SKM-1 (cell line): Measurements from ENCODE around the gene PTPN21.
"Not testable (repeated sequence)": the region's sequence is repeated elsewhere in the genome, so short reads cannot be mapped to it uniquely, and the experiment has no call there.

Experiments used
- DNase-seq: peaks from one replicate; lab custom pipeline; 2025; ENCODE audit not compliant: unreplicated experiment; lab: John Stamatoyannopoulos, UW

The PTPN21 gene

GRCh38 chr14:88552876-88553275, 1.9 kb downstream of the PTPN21 start:
- DNase-seq = no peak

DNA sequence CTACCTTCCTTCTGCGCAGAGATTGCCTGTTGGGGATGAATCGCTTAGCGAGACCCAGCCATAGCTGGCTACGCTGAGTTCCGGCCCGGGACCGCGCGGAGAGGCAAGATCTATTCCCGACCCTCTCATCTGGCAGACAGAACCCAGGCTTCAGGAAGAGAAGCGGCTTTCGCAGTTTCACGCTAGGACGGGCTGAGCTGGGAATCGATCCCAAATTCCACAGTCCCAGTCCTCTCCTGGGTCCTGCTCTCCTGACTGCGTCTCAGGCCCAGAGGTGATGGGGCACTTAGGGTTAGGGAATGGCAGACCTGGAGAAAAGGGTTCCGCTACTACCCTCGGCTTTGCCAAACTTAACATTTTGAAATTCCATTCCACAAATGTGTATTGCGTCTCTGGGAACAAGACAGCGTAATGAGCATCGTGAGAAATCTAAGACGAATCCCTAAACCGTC, 2.8 kb downstream of the PTPN21 start:
- DNase-seq = no peak

DNA sequence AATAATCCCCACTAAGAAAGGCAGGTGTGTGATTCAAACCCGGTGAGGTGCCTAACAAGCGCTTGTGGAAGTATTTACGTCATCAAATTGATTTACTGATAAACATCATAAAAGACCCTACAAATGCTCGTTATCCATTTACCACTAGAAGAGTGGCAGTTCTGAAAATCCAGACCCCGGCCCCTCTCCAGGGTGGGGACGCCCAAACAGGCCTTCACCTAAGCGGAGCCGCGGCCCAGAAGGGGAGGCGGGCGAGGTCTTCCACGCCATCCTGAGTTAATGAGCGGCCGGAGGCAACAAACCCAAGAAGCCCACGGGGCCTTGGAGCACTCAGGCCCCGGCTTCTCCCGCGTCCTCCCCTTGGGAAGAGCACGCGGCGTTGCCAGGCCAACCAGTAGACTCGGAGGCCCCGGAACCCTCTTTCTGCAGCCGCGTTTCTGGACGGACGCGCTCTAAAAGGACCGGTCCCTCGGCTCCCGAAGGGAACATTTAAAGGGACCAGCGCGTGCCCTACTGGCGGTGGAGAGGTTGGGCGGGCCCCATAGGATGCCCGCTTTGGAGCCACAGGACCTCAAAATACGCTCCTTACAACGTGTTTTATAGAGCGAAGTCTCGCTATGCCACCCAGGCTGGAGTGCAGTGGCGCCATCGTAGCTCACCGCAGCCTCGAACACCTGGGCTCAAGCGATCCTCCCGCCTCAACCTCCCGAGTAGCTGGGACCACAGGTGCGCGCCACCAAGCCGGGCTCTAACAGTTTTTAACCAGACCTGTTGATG, 3.5 kb downstream of the PTPN21 start:
- no peak for DNase-seq

- no peak for DNase-seq
Observed at GRCh38 chr14:88550078-88550477, 4.7 kb downstream of the PTPN21 start.

GRCh38 chr14:88547386-88547780, 7.4 kb downstream of the PTPN21 start:
- DNase-seq = no peak

- DNase-seq = no peak
Observed at GRCh38 chr14:88546621-88547385, 8.0 kb downstream of the PTPN21 start.

- no peak for DNase-seq
Observed at GRCh38 chr14:88545256-88545655, 9.6 kb downstream of the PTPN21 start.

GRCh38 chr14:88542857-88543795, 11.7 kb downstream of the PTPN21 start:
- DNase-seq = no peak

DNA sequence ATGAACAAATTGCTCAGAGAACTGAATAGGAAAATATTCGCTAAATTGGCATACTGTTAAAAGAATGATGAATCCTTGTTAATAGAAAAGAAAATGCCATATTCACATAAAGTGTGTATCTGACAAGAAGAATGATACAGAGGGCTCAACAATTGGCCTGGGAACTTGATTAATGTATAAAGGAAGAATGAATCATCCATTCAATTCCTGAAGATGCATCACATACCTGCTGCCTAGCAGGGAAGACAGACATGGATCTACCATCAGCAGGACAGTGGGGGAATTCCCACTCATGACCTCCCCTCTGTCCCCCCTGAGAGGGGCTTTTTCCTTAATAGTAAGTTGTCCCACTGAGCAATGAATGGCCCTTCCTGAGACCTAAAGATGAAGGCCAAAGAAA, 13.5 kb downstream of the PTPN21 start:
- DNase-seq = no peak

- no peak for DNase-seq
Observed at GRCh38 chr14:88535813-88536212, 19.0 kb downstream of the PTPN21 start.

DNA sequence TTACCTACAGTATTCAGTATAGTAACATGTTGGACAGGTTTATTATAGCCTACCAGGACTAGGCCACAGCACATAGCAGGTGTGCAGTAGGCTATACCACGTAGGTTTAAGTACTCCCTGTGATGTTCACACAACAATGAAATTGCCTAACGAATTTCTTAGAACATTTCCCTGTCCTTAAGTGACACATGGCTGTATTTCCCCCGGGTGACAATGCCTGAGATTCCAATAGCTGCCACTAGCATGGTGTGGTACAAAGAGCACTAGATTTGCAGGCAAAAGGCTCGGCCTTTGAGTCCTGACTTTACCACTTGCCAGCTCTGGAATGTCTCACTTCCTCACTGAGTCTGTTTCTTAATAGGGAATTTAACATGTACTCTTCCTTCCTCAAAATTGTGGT, 19.7 kb downstream of the PTPN21 start:
- no peak for DNase-seq

DNA sequence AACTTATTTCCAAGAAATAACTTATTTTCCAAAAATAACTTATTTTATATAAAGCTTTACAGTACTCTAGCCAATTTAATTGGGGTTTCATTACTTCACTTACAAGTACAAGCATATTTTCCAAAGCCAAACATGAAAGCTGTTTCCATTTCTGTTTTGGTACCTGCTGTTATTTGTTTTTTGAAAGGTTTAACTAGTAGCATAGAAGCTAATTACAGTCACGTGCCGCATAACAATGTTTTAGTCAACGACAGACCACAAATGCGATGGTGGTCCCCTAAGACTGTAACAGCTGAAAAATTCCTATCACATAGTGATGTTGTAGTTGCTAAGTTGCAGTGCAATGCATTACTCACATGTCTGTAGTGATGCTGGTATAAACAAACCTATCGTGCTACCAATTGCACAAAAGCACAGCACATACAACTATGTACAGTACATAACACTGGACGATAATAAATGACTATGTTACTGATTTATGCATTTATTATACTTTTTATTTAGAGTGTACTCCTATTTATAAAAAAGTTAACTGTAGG, 21.7 kb downstream of the PTPN21 start:
- DNase-seq = no peak

DNA sequence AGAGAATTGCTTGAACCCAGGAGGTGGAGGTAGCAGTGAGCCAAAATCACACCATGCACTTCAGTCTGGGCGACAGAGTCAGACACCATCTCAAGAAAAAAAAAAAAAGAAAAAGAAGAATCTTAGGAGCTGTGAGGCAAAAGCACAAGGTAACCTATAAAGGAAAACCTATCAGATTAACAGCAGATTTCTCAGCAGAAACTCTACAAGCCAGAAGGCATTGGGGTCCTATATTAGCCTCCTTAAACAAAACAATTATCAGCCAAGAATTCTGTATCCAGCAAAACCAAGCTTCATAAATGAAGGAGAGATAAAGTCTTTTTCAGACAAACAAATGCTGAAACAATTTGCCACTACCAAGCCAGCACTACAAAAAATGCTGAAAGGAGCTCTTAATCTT, 24.9 kb downstream of the PTPN21 start:
- not testable (repeated sequence) for DNase-seq

GRCh38 chr14:88522393-88522792, 32.4 kb downstream of the PTPN21 start:
- DNase-seq = no peak

DNA sequence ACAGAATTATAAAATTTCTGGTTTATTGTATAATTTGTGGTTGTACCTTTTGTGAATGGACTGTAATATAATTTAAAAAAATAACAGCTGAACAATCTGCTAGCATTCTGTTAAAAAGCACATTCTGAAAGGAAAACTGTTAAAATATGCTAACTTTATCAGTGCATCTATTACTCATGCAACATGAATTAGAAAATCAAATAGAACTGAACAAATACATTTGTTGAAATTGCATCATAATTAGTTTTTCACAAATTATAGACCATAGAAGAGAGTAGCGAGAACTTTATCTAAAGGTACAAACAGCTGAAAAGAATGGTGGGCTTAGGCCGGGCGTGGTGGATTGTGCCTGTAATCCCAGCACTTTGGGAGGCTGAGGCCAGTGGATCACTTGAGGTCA, 33.0 kb downstream of the PTPN21 start:
- DNase-seq = no peak

GRCh38 chr14:88519907-88520306, 34.9 kb downstream of the PTPN21 start:
- DNase-seq = no peak

- DNase-seq = no peak
Observed at GRCh38 chr14:88518592-88519512, 36.0 kb downstream of the PTPN21 start.

GRCh38 chr14:88516861-88517357, 37.9 kb downstream of the PTPN21 start:
- no peak for DNase-seq

GRCh38 chr14:88515499-88516221, 39.1 kb downstream of the PTPN21 start:
- no peak for DNase-seq
